ENCODE results near the gene GLE1.

GLE1 gene
- long read RNA-seq, transcript GLE1-201 (16 exons, 3,321 nt), result major isoform, 497 of 575 reads
- long read RNA-seq, transcript GLE1-202 (14 exons, 2,218 nt), result minor isoform, 5 of 575 reads
- long read RNA-seq, partial matches to known transcripts, result 23 of 575 reads
- long read RNA-seq, other reads (novel, unspliced or antisense), result 50 of 575 reads

GRCh38 chr9:128504485-128505413 is at the start of gene GLE1:
Gene GLE1 (plus strand): TSS chr9:128504719. CDS start chr9:128504806, 87 bp downstream.
- Histone ChIP-seq H3K27me3 (ENCODE audit: insufficient read depth, poor library complexity, severe bottlenecking) (no peaks in the 10 kb centered on the region), H3K27ac (replicated peaks) (peak within 1 kb of the TSS; percentile 82), H3K4me3 (replicated peaks; ENCODE audit: insufficient read depth, low read length) (peak within 1 kb of the TSS; percentile 79)
- DNase-seq (ENCODE audit: low read depth in 1 of 2, low spot score in 1 of 2), result peak; percentile 83 to 93
- TF ChIP-seq CTCF (IDR thresholded peaks at IDR 0.05; ENCODE audit: insufficient read depth, low read length) (no peak), POLR2AphosphoS5 (IDR thresholded peaks at IDR 0.05; ENCODE audit: low read depth) (peak; percentile 82; the same call in 1 of the 2 replicates)

- H3K27ac ChIP-seq (replicated peaks), result no peak overlapping the region
- no peak overlapping the region for H3K4me3 ChIP-seq (replicated peaks; ENCODE audit: insufficient read depth, low read length)
- no peak for DNase-seq (ENCODE audit: low read depth in 1 of 2, low spot score in 1 of 2)
- TF ChIP-seq SPI1 (IDR thresholded peaks at IDR 0.05; ENCODE audit: borderline replicate concordance, low read depth) (no peak), REST (IDR thresholded peaks at IDR 0.05; ENCODE audit: insufficient replicate concordance, low read depth) (no peak), CTCF (IDR thresholded peaks at IDR 0.05; ENCODE audit: insufficient read depth, low read length) (no peak), GABPA (IDR thresholded peaks at IDR 0.05; ENCODE audit: low read depth) (no peak), POLR2AphosphoS5 (IDR thresholded peaks at IDR 0.05; ENCODE audit: low read depth) (no peak)
- no peaks in the 10 kb centered on the region for H3K27me3 ChIP-seq (ENCODE audit: insufficient read depth, poor library complexity, severe bottlenecking)
These were observed 49.5 kb upstream of the GLE1 start for GRCh38 chr9:128454991-128455390.

- H3K27ac ChIP-seq (replicated peaks), result peak within 1 kb of the TSS; percentile 85
- TF ChIP-seq CTCF (IDR thresholded peaks at IDR 0.05; ENCODE audit: insufficient read depth, low read length) (no peak), POLR2AphosphoS5 (IDR thresholded peaks at IDR 0.05; ENCODE audit: low read depth) (peak; percentile 71), REST (IDR thresholded peaks at IDR 0.05; ENCODE audit: insufficient replicate concordance, low read depth) (peak; percentile 15), GABPA (IDR thresholded peaks at IDR 0.05; ENCODE audit: low read depth) (peak; percentile 26; the same call in 1 of the 2 replicates), SPI1 (IDR thresholded peaks at IDR 0.05; ENCODE audit: borderline replicate concordance, low read depth) (no peak; the same call in 1 of the 2 replicates)
- no peaks in the 10 kb centered on the region for H3K27me3 ChIP-seq (ENCODE audit: insufficient read depth, poor library complexity, severe bottlenecking)
- DNase-seq (ENCODE audit: low read depth in 1 of 2, low spot score in 1 of 2), result peak; percentile 93 to 99
- H3K4me3 ChIP-seq (replicated peaks; ENCODE audit: insufficient read depth, low read length), result peak within 1 kb of the TSS; percentile 87
These were observed 48.5 kb upstream of the GLE1 start, which contains the start of gene ODF2 for GRCh38 chr9:128455849-128456612. Gene ODF2 (plus strand): TSS chr9:128456006. CDS start chr9:128456092, 86 bp downstream.

All from HL-60 (cell line).